ENCODE results near the gene KRR1.

KRR1 gene

DNA sequence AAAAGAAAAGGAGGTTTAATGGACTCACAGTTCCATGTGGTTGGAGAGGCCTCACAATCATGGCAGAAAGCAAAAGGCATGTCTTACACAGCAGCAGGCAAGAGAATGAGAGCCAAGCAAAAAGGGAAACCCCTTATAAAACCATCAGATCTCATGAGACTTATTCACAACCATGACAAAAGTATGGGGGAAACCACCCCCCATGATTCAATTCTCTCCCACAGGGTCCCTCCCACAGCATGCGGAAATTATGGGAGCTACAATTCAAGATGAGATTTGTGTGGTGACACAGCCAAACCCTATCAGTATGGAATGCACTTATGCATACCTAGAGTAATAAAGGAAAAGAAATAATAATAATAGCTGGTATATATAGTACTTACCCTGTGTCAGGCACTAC is 35.3 kb downstream of the KRR1 start:
- no peaks in the 10 kb centered on the region for H3K9me3 ChIP-seq (ENCODE audit: insufficient read depth, low read length)
- H2AFZ ChIP-seq (ENCODE audit: low read depth, low read length, severe bottlenecking): no peak overlapping the region
- no peaks in the 10 kb centered on the region for H4K20me1 ChIP-seq (ENCODE audit: low read depth, low read length)
- H3K4me3 ChIP-seq (ENCODE audit: insufficient read depth, low read length, poor library complexity, severe bottlenecking): no peak overlapping the region
- no peak for TF ChIP-seq EZH2phosphoT487 (conservative IDR thresholded peaks at IDR 0.05; ENCODE audit: low read length)
- TF ChIP-seq, protein P1, sequence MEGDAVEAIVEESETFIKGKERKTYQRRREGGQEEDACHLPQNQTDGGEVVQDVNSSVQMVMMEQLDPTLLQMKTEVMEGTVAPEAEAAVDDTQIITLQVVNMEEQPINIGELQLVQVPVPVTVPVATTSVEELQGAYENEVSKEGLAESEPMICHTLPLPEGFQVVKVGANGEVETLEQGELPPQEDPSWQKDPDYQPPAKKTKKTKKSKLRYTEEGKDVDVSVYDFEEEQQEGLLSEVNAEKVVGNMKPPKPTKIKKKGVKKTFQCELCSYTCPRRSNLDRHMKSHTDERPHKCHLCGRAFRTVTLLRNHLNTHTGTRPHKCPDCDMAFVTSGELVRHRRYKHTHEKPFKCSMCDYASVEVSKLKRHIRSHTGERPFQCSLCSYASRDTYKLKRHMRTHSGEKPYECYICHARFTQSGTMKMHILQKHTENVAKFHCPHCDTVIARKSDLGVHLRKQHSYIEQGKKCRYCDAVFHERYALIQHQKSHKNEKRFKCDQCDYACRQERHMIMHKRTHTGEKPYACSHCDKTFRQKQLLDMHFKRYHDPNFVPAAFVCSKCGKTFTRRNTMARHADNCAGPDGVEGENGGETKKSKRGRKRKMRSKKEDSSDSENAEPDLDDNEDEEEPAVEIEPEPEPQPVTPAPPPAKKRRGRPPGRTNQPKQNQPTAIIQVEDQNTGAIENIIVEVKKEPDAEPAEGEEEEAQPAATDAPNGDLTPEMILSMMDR (IDR thresholded peaks at IDR 0.05; ENCODE audit: insufficient read depth, low read length, poor library complexity, severe bottlenecking): no peak
- H3K9me2 ChIP-seq (replicated peaks; ENCODE audit: insufficient read depth, low read length): no peaks in the 10 kb centered on the region
- H3K4me2 ChIP-seq (ENCODE audit: low read depth, low read length, poor library complexity, severe bottlenecking): no peak overlapping the region
- no peaks in the 10 kb centered on the region for H3K36me3 ChIP-seq (ENCODE audit: low read length)
- H3F3A ChIP-seq (ENCODE audit: insufficient read depth): 0 out of 2 replicates have a peak, but pooled peaks cover 3% of the 10 kb centered on the region
- no peaks in the 10 kb centered on the region for H3K79me2 ChIP-seq (ENCODE audit: insufficient read depth, low read length)
- H3K27me3 ChIP-seq (ENCODE audit: low read length): no peaks in the 10 kb centered on the region
- no peak overlapping the region for H3K27ac ChIP-seq (ENCODE audit: low read depth, low read length)
- H3K9ac ChIP-seq (ENCODE audit: low read length): no peak overlapping the region

DNA sequence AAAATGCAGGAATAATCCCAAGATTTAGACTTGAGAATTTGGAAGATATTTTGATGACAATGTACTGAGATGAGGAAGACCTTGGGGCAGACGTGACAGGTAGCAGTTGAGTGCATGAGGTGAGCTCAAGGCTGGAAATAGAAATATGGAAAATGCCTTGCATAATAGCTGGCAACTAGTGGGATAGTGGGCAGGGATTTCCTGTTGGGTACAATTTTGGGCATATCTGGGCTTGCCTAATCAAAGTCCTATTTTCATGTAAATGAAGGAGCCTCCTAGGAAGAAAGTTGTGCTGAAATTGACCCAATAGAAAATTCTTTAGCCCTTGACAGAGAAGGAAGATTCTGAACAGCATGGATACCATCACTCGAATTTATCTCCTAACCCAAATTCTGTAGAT is 37.3 kb downstream of the KRR1 start:
- Histone ChIP-seq H3K9me2 (replicated peaks; ENCODE audit: insufficient read depth, low read length) (no peaks in the 10 kb centered on the region), H3K79me2 (ENCODE audit: insufficient read depth, low read length) (no peaks in the 10 kb centered on the region), H3K4me2 (ENCODE audit: low read depth, low read length, poor library complexity, severe bottlenecking) (no peak overlapping the region), H3K27me3 (ENCODE audit: low read length) (no peaks in the 10 kb centered on the region), H3K9ac (ENCODE audit: low read length) (no peak overlapping the region), H3K4me3 (ENCODE audit: insufficient read depth, low read length, poor library complexity, severe bottlenecking) (no peak overlapping the region), H2AFZ (ENCODE audit: low read depth, low read length, severe bottlenecking) (no peak overlapping the region), H3K9me3 (ENCODE audit: insufficient read depth, low read length) (no peaks in the 10 kb centered on the region), H4K20me1 (ENCODE audit: low read depth, low read length) (no peaks in the 10 kb centered on the region), H3F3A (ENCODE audit: insufficient read depth) (no peaks in the 10 kb centered on the region), H3K36me3 (ENCODE audit: low read length) (no peaks in the 10 kb centered on the region), H3K27ac (ENCODE audit: low read depth, low read length) (no peak overlapping the region)
- no peak for TF ChIP-seq EZH2phosphoT487 (conservative IDR thresholded peaks at IDR 0.05; ENCODE audit: low read length)
- TF ChIP-seq, protein P1 (IDR thresholded peaks at IDR 0.05; ENCODE audit: insufficient read depth, low read length, poor library complexity, severe bottlenecking): no peak

- peak overlapping the region; percentile 56 for H3K4me2 ChIP-seq (ENCODE audit: low read depth, low read length, poor library complexity, severe bottlenecking)
- H2AFZ ChIP-seq (ENCODE audit: low read depth, low read length, severe bottlenecking): peak overlapping the region; percentile 64
- H3K79me2 ChIP-seq (ENCODE audit: insufficient read depth, low read length): no peaks in the 10 kb centered on the region
- H3K9me2 ChIP-seq (replicated peaks; ENCODE audit: insufficient read depth, low read length): no peaks in the 10 kb centered on the region
- H4K20me1 ChIP-seq (ENCODE audit: low read depth, low read length): no peaks in the 10 kb centered on the region
- H3K9me3 ChIP-seq (ENCODE audit: insufficient read depth, low read length): no peaks in the 10 kb centered on the region
- H3K27me3 ChIP-seq (ENCODE audit: low read length): no peaks in the 10 kb centered on the region
- no peaks in the 10 kb centered on the region for H3K36me3 ChIP-seq (ENCODE audit: low read length)
- H3K27ac ChIP-seq (ENCODE audit: low read depth, low read length): peak overlapping the region; percentile 75
- H3F3A ChIP-seq (ENCODE audit: insufficient read depth): no peaks in the 10 kb centered on the region
- no peak for TF ChIP-seq EZH2phosphoT487 (conservative IDR thresholded peaks at IDR 0.05; ENCODE audit: low read length)
- TF ChIP-seq, protein P1 (IDR thresholded peaks at IDR 0.05; ENCODE audit: insufficient read depth, low read length, poor library complexity, severe bottlenecking): no peak
- H3K9ac ChIP-seq (ENCODE audit: low read length): peak overlapping the region; percentile 54
- peak overlapping the region; percentile 8 for H3K4me3 ChIP-seq (ENCODE audit: insufficient read depth, low read length, poor library complexity, severe bottlenecking)
Measured at GRCh38 chr12:75471902-75472890, 39.2 kb downstream of the KRR1 start.

Data from SU-DHL-6 (cell line).